Endothelial cell (in vitro differentiated cells): Measurements from ENCODE around the gene FXR1. TPM values are rescaled to one million over a fixed set of nuclear protein-coding genes. Genes with fewer than 3 reads are reported as not detected.
A peak's percentile ranks its signal among the peaks of the same experiment; 100 is the strongest.
"Not testable (repeated sequence)": the region's sequence is repeated elsewhere in the genome, so short reads cannot be mapped to it uniquely, and the experiment has no call there.

Experiments used
- DNase-seq: peaks from one replicate; pipeline ENCODE4 v3.0.0; 2021; ENCODE audit warnings: low spot score
- H3K27ac Mint-ChIP-seq: one replicate; pipeline ENCODE4 v1.8.0; 2021; ENCODE audit warnings: mixed read lengths, inconsistent platforms; ENCODE audit not compliant: unreplicated experiment
- H3K27me3 Mint-ChIP-seq: one replicate; pipeline ENCODE4 v1.8.0; 2021; ENCODE audit warnings: mild to moderate bottlenecking, moderate library complexity, mixed read lengths, inconsistent platforms; ENCODE audit not compliant: unreplicated experiment
- H3K36me3 Mint-ChIP-seq: one replicate; pipeline ENCODE4 v1.8.0; 2021; ENCODE audit warnings: mild to moderate bottlenecking, low read depth, mixed read lengths, inconsistent platforms; ENCODE audit not compliant: unreplicated experiment
- H3K4me1 Mint-ChIP-seq: one replicate; pipeline ENCODE4 v1.8.0; 2021; ENCODE audit warnings: mild to moderate bottlenecking, mixed read lengths, inconsistent platforms; ENCODE audit not compliant: unreplicated experiment
- H3K4me3 Mint-ChIP-seq: one replicate; pipeline ENCODE4 v1.8.0; 2021; ENCODE audit warnings: mild to moderate bottlenecking, mixed read lengths, inconsistent platforms; ENCODE audit not compliant: unreplicated experiment
- H3K9me3 Mint-ChIP-seq: one replicate; pipeline ENCODE4 v1.8.0; 2021; ENCODE audit warnings: mixed read lengths, inconsistent platforms; ENCODE audit not compliant: unreplicated experiment
- total RNA-seq: library from RNA; stranded (reverse); fragmentation: NEBNext Ultra II Directional; extraction: Animal tissue kit (Norgen Biotek cat#: 25700); gene quantifications from one replicate; pipeline ENCODE4 v1.2.1, GENCODE V29; 2021; ENCODE audit not compliant: unreplicated experiment
- TF ChIP-seq, protein P1 (sequence below): fragments of 200-600 bp; sonication (generic); IDR thresholded peaks from one replicate; pipeline ENCODE4 v1.5.0; 2021; ENCODE audit warnings: antibody characterized with exemption; ENCODE audit not compliant: unreplicated experiment

Gene FXR1
- total RNA-seq, 1 donor from 2014 or later = 219 TPM

DNA sequence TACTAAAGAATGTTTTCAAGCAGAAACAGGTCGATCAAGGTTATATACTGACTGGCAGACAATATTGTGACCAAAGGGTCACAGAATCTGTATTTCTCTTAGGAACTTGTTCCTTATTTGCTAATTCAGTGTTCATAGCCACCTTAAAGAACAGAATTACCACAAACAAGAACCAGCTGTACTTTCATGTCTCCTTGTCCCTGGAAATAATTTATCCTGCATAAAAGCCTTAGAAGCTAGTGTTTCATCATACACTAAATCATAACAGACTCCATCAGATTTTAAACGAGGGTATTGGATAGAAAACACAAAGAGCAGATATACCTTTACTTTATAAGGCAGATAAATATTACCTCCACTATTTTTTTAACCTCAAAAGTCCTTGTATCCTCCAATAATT is 70.7 kb downstream of the FXR1 start:
- DNase-seq = no peak
- Mint-ChIP-seq H3K27ac (no peak overlapping the region), H3K9me3 (no peaks in the 10 kb centered on the region), H3K36me3 (no peaks in the 10 kb centered on the region), H3K27me3 (peaks cover 2% of the 10 kb centered on the region), H3K4me1 (peaks cover 2% of the 10 kb centered on the region), H3K4me3 (no peak overlapping the region)
- TF ChIP-seq, protein P1, sequence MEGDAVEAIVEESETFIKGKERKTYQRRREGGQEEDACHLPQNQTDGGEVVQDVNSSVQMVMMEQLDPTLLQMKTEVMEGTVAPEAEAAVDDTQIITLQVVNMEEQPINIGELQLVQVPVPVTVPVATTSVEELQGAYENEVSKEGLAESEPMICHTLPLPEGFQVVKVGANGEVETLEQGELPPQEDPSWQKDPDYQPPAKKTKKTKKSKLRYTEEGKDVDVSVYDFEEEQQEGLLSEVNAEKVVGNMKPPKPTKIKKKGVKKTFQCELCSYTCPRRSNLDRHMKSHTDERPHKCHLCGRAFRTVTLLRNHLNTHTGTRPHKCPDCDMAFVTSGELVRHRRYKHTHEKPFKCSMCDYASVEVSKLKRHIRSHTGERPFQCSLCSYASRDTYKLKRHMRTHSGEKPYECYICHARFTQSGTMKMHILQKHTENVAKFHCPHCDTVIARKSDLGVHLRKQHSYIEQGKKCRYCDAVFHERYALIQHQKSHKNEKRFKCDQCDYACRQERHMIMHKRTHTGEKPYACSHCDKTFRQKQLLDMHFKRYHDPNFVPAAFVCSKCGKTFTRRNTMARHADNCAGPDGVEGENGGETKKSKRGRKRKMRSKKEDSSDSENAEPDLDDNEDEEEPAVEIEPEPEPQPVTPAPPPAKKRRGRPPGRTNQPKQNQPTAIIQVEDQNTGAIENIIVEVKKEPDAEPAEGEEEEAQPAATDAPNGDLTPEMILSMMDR = no peak

DNA sequence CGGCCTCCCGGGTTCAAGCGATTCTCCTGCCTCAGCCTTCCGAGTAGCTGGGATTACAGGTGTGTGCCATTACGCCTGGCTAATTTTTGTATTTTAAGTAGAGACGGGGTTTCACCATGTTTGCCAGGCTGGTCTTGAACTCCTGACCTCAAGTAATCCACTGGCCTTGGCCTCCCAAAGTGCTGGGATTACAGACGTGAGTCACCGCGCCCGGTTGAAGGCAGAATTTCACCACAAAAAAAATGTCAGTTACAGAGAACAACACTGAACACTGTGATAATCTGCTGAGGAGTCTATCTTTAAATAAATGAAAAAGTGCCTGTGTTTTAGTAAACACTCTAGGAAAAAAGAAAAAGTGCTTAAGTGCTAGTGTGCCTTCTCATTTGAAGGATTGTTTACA is 73.9 kb downstream of the FXR1 start:
- H3K9me3 Mint-ChIP-seq, H3K27ac Mint-ChIP-seq, DNase-seq, H3K27me3 Mint-ChIP-seq, H3K4me3 Mint-ChIP-seq, H3K36me3 Mint-ChIP-seq, H3K4me1 Mint-ChIP-seq: not testable (repeated sequence)

DNA sequence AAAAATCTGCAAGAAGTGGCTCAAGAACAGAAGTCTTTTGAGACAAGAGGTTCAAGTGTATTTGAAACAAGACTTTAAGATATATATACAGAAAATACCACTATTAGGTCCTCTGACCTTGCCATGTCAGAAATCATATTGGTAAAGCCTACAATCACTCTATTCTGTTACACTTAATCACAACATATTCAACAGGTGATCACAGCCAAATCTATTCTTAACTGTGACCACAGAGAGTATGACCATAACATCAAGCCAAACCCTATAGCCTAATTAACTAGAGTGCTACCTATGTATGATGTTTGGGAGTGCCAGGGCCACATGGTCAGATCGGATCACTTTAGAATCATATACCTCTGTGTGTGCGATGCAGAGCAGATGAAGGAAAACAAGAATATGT is 74.9 kb downstream of the FXR1 start:
- Mint-ChIP-seq H3K36me3 (peaks cover 4% of the 10 kb centered on the region), H3K4me1 (peaks cover 9% of the 10 kb centered on the region), H3K4me3 (no peak overlapping the region), H3K9me3 (no peaks in the 10 kb centered on the region), H3K27me3 (peaks cover 6% of the 10 kb centered on the region), H3K27ac (no peak overlapping the region)
- TF ChIP-seq, protein P1 = no peak
- DNase-seq = no peak

DNA sequence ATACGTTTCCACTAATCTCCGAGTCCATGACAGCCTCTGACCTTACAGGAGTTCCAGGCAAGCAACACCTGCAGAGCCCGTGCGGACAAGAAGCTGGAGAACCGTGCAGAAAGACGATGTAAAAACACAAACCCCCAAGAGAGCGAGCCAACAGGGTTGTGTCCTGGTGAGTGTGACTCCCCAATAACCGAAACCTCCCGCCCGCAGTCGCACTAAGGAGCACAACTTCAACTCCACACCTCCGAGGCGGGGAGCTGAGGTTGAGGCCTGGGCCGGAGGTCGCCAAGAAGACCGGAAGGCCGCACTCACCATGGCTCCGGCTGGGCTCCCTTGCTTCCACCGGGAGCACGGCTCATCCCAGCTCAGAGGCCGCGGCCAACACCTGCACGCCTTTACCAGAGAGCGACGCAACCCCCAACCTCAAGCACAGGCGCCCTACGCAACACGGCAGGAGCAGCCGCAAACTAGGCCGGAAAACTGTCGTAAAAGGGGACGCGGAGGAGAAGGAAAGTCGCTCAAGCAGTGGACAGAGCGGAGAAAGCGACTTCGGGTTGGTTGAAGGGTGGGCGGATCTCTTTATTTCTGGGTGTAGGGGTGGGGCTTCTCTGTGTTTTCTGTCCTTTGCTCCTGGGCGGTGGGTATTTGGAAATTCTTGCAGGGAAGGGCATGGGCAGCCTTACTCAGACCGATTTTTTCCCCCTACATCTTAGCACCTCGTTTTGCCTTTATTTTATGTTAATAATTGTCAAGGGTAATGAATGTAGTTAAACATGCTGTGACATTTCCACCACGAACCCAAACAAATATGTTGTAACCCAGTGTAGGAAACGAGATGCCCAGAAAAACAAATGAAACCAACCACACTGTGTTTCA is 77.1 kb downstream of the FXR1 start, which contains the start of gene DNAJC19:
Gene DNAJC19, minus strand, starts transcription at position 446 of the 873 bp plus-strand sequence. Its CDS starts 134 bp downstream, at position 312.
- TF ChIP-seq, protein P1 = no peak
- H3K27ac Mint-ChIP-seq = peak within 1 kb of the TSS; percentile 94
- no peaks in the 10 kb centered on the region for H3K9me3 Mint-ChIP-seq
- peak within 1 kb of the TSS; percentile 98 for H3K4me3 Mint-ChIP-seq
- H3K36me3 Mint-ChIP-seq = peaks cover 4% of the 10 kb centered on the region
- H3K27me3 Mint-ChIP-seq = peaks cover 6% of the 10 kb centered on the region
- DNase-seq = peak; percentile 86
- peaks cover 9% of the 10 kb centered on the region for H3K4me1 Mint-ChIP-seq

DNA sequence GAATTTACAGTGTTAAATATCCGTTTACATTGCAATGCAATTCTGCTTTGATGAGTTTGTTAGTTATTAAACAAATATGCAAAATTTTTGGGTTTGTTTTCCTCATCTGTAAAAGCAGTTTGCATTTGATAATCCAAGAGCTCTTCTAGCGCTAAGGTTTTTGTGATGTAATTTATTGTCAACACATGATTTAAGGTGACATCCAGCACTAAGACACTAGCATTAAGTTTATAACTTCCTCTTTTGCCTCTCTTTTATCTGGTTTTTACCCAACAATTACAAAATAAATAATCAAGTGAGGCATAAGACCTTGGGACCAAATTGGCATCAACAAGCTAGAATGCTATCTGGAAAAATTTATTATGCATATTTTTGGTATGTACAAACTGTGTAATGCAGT is 78.0 kb downstream of the FXR1 start:
- peaks cover 8% of the 10 kb centered on the region for H3K4me1 Mint-ChIP-seq
- DNase-seq = no peak
- no peaks in the 10 kb centered on the region for H3K9me3 Mint-ChIP-seq
- H3K27me3 Mint-ChIP-seq = peaks cover 6% of the 10 kb centered on the region
- TF ChIP-seq, protein P1 = no peak
- no peak overlapping the region for H3K27ac Mint-ChIP-seq
- H3K4me3 Mint-ChIP-seq = no peak overlapping the region
- peaks cover 4% of the 10 kb centered on the region for H3K36me3 Mint-ChIP-seq
